ENCODE results near the gene TRPM8.

DNA sequence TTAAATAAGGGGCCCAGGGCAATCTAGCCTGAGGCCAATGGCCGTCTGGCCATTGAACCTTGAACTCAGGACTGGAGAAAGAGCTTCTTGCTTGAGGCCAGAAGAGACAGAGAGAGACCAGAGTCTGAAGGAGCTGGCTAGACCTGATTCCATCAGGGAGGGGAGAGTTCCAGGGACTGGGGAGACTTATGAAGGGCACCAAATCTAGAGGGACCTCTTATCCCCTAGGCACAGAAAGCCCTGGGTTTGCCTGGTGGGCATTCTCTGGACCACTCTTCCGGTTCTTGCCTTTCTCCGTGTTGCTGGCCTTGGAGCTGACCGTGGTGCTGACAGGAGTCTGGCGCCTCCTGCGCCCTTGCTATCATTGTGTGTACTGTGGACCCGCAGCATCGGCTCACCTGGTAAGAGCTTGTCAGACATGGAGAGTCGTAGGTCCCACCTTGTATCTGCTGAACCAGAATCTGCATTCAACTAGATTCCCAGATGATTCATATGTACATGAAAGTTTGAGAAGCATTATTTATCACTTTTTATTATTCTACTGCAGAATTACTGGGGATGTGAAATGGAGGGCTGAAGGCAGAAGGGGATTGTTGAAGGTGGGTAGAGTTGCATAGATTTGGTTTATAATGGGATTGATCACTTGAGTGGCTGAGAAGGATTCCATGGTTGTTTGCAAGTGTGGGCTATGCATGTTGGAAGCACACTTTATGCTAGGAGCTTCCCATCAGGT lies 4.3 kb upstream of the TRPM8 start:
- TF ChIP-seq, protein P1, sequence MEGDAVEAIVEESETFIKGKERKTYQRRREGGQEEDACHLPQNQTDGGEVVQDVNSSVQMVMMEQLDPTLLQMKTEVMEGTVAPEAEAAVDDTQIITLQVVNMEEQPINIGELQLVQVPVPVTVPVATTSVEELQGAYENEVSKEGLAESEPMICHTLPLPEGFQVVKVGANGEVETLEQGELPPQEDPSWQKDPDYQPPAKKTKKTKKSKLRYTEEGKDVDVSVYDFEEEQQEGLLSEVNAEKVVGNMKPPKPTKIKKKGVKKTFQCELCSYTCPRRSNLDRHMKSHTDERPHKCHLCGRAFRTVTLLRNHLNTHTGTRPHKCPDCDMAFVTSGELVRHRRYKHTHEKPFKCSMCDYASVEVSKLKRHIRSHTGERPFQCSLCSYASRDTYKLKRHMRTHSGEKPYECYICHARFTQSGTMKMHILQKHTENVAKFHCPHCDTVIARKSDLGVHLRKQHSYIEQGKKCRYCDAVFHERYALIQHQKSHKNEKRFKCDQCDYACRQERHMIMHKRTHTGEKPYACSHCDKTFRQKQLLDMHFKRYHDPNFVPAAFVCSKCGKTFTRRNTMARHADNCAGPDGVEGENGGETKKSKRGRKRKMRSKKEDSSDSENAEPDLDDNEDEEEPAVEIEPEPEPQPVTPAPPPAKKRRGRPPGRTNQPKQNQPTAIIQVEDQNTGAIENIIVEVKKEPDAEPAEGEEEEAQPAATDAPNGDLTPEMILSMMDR (IDR thresholded peaks at IDR 0.05) = no peak
- TF ChIP-seq EZH2phosphoT487 (IDR thresholded peaks at IDR 0.05) = no peak

Measured in neural progenitor cell (in vitro differentiated cells).